Stimulated activated CD4-positive, alpha-beta T cell treated with anti-CD3 and anti-CD28 coated beads, Interleukin-4, amount 100 ng/mL, for 4 hours (primary cell): ENCODE measurements around the gene ROCK2.
"Not testable (repeated sequence)": the region's sequence is repeated elsewhere in the genome, so short reads cannot be mapped to it uniquely, and the experiment has no call there.

ENCODE experiments used
- DNase-seq, 2 experiments: peaks; one replicate each; pipeline ENCODE4 v3.0.0-alpha.2; 2020

Gene ROCK2

DNA sequence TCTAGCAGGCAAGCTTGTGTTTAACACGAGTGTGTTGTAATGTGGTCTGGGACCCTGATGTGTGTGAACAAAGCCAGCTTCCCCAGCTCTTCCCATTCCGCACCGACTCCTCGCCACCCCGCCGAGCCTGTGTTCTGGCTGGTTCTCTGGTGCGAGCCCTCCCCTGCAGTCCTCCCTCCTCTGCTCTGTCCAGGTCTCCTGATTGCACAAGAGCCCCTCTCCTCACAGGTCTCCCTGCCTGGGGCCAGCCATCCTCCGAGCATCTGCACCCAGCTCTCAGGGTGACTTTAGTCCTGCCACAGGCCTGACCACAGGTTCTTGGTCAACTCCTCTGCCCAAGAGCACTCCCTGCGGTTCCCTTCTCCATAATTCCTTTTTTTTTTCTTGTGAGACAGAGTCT, 175.9 kb downstream of the ROCK2 start:
- no peak for DNase-seq

DNA sequence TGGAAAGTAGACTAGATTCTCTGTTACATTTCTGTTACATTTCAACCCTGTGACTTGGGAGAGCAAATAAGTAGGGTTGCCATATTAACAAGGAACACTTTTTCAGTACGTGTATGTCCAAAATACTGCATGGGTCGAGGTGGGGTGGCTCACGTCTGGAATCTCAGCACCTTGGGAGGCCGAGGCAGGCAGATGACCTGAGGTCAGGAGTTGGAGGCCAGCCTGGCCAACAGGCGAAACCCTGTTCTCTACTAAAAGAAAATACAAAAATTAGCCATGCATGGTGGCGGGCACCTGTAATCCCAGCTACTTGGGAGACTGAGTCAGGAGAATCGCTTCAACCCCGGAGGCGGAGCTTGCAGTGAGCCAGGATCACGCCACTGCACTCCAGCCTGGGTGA, 178.0 kb downstream of the ROCK2 start:
- no peak for DNase-seq

DNA sequence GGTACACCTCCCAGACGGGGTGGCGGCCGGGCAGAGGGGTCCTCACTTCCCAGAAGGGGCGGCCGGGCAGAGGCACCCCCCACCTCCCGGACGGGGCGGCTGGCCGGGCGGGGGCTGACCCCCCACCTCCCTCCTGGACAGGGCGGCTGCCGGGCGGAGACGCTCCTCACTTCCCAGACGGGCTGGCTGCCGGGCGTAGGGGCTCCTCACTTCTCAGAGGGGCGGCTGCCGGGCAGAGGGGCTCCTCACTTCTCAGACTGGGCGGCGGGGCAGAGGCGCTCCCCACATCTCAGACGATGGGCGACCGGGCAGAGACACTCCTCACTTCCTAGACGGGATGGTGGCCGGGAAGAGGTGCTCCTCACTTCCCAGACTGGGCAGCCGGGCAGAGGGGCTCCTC, 179.4 kb downstream of the ROCK2 start:
- not testable (repeated sequence) for DNase-seq

DNA sequence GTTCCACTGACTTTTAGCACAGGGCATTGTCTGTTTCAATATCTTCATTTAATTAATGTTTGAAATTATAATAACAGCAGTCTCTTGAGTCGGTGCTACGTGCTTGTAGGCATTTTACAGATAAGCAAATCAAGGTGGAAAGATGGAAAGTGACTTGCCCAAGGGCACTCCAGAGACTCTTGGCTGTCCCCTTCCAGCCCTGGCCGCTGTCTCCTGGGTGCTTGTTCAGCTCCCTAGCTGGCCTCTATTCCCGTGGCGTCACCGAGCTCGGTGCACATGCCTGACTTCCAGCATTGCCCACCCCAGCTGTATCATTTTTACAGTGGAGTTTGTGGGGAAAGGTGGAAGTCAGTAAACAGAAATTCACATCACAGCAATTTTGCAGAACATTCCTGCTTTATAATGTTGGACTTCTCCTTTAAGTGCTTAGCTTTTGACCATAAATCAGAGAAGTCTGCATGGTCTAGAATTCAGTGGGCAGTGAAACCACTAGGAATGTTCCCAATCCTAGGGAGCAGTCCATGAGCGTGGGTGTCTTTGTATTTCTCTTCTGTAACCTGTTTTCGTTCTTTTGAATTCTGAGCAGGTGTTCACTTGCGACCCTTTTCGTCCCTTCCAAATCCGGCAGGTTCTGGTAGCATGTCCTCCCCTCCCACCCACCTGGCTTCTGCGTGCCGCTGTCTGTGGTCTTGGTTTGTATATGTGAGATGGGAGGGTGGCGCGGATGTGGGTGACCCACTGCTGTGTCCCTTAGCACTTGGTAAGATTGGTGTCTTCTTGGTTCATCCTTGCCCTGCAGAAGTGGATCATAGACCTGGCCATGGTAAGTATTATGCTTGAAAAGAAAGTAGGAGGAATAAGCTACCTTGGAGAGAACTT, 180.8 kb downstream of the ROCK2 start:
- no peak for DNase-seq

DNA sequence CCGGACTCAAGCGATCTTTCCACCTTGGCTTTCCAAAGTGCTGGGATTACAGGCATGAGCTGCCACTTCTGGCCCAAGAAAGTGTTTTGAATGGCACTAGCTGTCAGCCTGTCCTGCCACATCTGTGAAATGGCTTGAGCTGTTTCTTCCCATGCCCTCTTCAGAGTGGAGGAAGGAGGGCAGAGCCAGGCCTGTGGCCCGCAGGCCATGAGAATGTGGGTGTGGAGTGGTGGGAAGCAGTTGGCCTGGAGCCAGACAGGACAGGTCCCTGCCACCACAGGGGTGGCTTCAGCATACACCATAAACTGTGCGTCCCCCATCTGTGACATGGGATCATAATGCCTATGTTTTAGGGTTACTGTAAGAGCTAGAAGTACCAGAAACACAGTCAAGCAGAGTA, 182.7 kb downstream of the ROCK2 start:
- no peak for DNase-seq

DNA sequence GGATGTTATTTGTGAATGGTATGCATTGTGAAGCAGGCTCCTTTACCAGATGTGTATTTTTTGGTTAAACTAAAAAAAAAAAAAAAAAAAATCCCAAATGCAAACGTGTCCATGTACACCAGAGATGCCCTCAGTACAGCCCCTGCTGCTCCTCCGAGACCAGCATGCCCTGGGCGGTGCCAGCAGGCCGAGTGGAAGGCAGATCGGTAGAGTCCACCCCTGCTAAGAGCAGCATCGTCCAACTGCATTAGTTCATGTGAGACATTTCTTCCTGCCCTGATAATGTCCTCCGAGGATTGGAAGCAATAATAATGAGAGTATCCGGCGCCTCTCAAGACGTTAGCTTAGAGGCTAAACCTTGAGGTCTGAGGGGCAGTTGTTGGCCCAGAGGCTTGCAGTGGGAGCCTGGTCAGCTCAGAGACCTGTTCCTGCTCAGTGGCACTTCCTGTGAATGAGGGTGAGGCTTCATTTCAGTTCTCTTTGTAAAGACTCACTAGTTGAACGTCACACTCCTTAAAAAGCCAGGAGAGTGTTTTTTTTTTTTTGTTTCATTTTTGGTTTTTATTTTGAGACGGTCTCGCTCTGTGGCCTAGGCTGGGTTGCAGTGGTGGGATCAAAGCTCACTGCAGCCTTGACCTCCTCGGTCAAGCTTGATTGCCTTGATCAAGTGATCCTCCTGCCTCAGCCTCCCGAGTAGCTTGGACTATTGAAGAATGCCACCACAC, 183.5 kb downstream of the ROCK2 start:
- DNase-seq = no peak

DNA sequence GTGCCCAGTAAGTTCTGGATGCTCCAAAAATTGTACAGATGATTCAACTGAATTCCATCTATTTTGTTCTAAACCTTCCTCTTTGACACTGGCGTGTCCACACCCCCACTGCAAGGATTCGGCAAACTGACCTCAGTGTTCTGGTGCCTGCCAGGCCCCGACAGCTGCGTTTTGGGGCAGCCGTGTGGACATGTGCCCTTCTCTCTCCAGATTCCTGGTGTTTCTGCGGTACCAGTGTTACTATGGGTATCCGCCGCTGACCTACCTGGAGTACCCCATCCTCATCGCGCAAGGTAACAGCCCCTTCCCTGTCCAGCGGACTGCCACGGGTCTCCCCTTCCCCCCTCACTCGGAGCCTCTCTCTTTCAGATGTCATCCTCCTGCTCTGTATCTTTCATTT, 184.2 kb downstream of the ROCK2 start:
- DNase-seq = no peak

DNA sequence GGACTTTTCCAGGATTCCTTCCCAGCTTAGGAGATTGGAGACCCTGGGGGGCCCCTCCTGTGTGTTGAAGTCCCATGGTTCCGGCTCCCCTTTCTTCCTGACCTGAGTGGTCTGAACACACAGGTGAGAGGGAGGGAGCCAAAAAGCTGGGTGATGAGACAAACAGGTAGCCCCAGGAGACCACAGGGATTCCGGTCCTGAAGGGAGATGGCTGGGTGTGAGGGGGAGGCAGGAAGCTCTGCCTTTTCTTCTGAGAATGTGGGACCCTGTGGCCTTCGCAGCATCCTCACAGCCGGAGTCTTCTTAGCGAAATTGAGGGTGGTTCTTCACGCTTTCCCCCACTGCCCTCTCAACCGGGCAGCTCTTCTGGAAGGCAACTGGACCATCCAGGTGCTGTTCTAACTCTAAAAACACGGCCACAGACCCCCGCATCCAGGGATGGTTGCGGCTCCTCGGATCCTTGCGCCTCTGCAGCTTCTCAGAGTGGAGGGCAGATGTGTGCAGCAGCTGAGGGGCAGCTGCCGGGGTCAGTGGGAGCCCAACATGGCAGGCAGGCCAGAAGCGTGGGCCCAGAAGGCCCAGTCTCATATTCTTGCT, 184.8 kb downstream of the ROCK2 start:
- DNase-seq = no peak

DNA sequence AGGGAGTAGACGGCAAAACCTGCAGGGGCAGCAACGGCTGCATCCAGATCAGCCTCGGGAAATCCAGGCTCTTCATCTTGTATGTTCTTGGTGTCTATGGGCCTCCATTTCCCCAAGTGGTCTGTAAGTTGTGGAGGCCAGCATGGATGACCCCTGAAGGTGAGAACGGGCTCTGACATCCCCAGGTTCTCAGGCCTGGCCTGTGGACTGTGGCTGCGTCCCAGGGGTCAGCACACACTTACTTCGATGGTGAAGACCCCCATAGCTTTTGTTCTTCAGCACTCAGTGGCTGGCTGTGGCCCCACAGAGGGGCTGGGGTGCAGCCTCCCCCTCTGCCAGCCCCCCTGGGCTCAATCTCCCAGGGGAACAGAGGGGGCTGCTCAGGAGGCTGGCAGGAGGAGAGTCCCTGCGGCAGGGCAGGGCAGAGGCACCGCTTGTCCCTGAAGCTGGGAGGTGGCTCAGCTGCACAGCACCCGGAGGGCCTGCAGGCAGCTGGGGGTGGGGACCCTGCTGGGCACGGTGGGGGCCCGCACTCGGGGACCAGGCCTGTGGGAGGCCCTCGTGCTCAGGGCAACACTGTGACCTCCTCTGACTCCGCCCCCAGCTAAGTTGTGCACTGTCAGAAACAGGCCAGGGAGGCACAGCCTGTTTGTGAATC, 185.4 kb downstream of the ROCK2 start:
- no peak for DNase-seq

DNA sequence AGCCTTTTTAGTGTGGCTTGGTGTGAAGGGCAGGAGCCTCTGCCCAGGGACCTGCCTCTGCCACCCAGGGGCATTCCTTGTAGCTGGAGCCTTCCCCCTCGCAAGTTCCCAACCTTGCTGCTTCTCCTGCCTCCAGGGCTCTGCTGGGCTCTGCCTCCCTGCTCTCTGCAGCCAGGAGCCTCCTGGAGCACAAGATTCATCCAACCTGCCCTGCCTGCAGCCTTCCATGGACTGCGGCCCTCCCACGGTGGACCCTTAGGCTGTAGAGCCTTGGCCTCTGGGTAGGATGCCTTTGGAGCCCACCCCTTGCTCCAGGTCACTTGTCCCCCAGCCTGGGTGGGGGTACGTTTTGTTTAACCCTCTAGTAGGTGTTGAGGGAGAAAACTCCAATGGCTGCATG, 186.7 kb downstream of the ROCK2 start:
- DNase-seq = no peak

DNA sequence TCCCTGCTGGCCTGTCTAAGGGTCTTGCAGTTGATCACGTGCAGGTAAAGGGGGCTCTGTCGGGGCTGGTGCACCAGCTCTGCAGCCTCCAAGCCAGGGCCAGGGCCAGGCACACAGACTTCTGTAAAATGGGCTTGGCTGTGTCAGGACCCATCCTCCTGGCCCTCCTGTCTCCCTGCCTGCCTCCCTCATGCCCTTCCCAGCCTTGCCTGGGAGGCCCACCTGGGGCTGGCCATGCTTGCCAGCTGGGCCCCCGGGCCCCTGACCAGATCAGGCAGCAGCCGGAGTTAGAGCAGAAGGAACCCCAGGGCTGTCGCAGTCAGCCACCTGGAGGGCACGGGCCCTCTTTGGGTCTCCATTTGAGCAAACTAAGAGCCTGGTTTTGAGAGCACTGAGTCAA, 187.1 kb downstream of the ROCK2 start:
- no peak for DNase-seq

DNA sequence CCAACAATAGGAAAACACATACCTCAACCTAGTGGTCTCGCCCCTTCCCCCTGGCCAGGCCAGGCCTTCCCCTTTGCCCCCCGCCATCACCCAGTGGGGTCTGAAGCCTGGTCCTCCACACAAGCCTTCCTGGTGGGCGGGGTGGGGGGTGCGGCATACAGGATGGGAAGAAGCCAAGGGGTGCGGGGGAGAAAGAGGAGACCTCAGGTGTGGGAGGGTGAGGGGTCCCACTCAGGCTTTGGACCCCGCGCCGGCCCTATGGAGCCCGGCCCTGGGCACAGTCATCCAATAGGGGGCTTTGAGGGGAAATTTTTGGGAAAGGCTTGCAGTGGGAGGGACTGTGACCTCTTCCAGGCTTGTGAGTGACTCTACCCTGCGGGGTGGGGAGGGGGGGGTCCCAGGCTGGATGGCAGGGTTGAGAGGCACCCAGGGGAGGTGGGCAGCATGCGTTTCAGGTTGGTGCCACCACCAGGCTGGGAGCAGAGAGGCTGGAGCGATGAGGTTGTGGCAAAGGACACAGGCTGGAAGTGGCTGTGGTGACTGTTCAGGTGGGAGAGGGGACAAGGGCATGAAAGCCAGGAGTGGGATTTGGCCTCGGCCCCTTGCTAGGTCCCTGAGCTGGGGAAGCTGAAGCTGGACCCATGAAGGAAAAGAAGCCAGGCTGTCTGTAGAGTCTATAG, 187.9 kb downstream of the ROCK2 start:
- no peak for DNase-seq

DNA sequence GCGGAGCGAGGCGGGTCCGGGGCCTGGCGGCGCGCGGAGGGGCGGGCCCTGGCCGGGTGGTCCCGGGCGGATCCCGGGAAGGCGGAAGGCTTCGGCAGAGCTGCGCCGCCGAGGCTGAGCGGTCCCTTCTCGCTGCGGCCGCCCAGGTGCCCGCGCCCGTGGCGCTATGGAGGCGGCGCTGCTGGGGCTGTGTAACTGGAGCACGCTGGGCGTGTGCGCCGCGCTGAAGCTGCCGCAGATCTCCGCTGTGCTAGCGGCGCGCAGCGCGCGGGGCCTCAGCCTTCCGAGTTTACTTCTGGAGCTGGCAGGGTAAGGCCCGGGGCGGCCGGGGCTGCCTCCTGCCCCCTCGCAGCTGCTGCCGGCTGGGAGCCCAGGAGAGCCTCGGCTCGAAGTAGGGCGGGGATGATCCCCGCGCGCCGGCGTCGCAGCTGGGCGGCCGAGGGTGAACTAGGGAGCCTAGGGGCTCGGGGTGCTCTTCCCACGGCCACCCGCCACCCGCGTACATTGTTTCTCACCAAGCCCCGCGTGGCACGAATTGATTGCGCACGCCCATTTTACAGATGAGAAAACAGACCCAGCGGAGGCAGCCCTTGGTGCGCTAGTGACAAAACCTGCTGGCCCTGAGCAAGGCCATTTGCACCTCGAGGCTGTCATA, 188.9 kb downstream of the ROCK2 start, which contains the start of gene SLC66A3:
Gene SLC66A3 (plus strand): TSS at position 87 of the 655 bp plus-strand sequence. CDS start 80 bp downstream, at position 167.
- no peak for DNase-seq

DNA sequence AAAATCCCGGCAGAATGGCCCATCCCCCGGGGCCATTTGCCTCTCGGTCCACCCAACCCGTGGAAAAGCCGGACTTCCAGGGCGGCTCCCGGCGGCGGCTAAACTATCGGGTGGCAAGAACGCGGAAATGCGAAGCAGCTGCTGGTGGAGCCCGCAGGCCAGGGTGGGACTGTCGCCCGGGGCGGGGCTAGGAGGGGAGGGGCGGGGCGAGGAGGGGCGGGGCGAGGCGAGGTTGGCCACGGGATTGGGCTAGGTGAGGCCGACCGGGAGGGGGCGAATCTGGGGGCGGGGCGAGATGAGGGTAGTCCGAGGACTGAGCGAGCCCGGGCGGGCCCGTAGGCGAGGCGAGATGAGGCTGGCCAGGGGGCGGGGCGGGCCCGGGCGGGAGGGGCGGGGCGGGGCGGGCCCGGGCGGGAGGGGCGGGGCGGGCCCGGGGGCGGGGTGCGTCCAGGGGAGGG, 189.5 kb downstream of the ROCK2 start:
- peak; percentile 99 for DNase-seq

DNA sequence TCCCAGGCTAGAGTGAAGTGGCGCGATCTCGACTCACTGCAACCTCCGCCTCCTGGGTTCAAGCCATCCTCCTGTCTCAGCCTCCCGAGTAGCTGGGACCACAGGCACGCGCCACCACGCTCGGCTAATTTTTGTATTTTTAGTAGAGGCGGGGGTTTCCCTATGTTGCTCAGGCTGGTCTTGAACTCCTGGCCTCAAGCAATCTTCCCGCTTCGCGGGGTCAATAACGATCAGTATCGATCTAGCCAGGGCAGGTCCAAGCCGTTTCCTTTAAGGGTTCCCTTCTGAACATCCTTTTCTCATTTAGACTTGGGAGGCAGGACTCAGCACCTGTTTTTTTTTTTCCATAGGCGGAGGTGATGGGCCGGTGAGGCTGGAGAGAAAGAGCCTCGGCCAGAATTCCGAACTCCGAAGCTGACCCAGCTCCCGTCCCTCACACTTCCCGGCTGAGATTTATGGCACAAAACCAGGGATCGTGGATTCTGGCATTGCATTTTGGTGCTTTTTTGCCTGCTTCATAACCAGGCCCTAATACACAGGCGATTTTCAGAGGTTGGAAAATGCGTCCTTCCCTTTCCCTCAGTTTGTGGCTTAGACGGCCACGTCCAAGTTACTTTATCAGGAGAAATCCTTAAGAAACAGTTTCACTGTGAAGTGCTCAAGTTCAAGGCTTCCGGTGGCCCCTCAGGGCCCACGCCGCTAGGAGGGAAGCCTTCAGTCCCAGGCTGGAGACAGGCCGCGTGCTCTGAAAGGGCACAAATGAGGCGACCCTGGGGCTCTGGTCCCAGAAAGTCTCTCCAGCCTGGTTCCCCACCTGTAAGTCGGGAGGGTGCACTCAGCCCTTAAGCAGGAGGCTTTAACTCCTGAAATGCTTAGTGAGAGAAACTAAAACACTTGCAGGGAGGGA, 190.2 kb downstream of the ROCK2 start:
- DNase-seq = peak in 1 of 2 experiments; percentile 18

DNA sequence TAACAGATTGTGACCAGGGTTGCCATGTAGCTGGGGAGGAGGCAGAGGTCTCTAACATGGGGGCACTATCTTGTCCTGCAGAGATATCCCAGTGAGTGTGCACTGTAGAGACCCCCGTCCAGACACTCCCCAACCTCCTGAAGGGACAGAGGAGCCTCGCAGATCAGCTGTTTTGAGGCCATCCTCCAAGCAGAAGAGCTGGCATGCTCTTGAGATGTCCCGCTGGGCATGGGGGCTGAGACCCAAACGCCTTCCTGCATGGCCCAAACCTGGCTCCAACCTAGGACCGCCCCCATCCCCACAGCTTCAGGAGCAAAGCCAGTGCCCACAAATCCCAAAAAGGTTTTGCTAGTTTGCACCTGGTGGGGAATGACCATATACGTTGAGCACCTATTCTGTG, 191.8 kb downstream of the ROCK2 start:
- DNase-seq = no peak

DNA sequence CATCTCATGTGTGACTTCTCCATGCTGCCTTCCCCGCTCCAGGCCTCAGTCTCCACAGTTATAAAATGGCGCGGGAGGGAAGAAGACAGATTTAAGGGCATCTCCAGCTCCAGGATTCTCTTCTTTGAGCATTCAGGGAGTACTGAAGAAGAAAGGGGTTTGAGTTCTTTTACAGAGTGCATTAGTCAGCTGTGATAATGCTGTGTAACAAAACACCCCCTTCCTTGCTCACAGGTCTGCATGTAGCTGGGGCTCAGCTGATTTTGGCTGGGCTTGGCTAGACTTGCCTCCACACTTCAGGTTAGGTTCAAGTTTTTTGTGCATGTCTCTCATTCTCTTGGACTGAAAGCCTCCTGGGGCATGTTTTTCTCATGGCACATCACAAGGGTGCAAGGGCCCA, 197.2 kb downstream of the ROCK2 start:
- no peak for DNase-seq

DNA sequence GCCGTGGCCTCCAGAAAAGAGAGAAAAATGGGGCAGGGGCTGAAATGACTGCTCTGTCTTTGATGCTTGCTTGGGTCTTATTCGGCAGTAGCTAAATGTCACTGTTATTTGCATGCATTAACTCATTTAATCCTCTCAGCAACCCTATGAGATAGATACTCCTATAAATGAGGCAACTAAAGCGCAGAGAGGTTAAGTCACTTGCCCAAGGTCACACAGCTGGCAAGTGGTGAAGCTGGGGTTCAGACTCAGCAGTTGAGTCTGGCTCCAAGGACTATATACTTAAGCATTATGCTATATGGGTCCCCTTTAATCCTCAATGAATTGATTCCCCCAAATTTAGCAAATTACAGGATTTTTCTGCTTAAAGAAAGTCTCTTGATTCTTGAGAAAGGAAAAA, 198.4 kb downstream of the ROCK2 start:
- no peak for DNase-seq

DNA sequence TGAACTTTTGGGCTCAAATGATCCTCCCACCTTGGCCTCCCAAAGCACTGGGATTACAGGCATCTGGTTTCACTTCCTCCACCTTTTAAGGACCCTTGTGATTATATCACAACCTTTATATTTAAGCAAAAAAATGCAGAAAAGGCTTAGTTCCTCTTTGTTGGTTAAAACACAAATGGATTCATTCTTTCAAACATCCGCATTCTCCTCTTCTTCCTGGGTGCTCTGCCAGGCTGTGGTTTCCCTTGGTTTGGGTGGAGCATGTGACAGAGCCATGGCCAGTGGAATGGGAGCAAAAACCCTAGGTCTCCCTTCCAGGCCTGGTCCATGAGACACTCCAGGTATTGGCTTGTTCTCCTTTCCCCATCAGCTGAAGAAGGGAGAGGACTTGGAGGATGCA, 199.1 kb downstream of the ROCK2 start:
- no peak for DNase-seq

DNA sequence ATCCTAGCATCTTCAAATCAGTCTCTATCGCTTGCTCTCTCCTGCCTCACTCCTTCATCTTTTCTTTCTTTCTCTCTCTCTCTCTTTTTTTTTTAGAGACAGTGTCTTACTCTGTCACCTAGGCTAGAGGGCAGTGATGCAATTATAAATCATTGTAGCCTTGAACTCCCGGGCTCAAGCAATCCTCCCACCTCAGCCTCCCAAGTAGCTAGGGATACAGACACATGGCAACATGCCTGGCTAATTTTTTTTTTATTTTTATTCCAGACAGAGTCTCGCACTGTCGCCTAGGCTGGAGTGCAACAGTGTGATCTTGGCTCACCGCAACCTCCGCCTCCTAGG, 199.7 kb downstream of the ROCK2 start:
- DNase-seq = no peak
